A172 (cell line): Measurements from ENCODE around the gene CMTM1. TPM values are rescaled to one million over a fixed set of nuclear protein-coding genes. Genes with fewer than 3 reads are reported as not detected.

Experiments
- DNase-seq: peaks from one replicate; pipeline ENCODE4 v3.0.0-alpha.2; 2015; ENCODE audit warnings: low spot score
- total RNA-seq: library from RNA; depleted of rRNA; stranded (reverse); fragments of >200 nt; shearing (Covaris generic); gene quantifications from 2 replicates; pipeline ENCODE4 v1.2.3, GENCODE V29; 2014; rRNA removed

The CMTM1 gene
- total RNA-seq, result 1.1 and 1.3 TPM in 2 replicates

GRCh38 chr16:66566051-66566901 lies at the start of gene CMTM1:
Gene CMTM1 (plus strand): TSS chr16:66566439. CDS start chr16:66566514, 75 bp downstream.
- no peak for DNase-seq

GRCh38 chr16:66516509-66516807 lies 49.8 kb upstream of the CMTM1 start:
- no peak for DNase-seq

GRCh38 chr16:66516808-66517585 lies 49.2 kb upstream of the CMTM1 start:
- peak; percentile 100 for DNase-seq

- no peak for DNase-seq
Measured at GRCh38 chr16:66517586-66518263, 48.5 kb upstream of the CMTM1 start.

GRCh38 chr16:66519482-66520373 lies 46.5 kb upstream of the CMTM1 start:
- no peak for DNase-seq

GRCh38 chr16:66520406-66521170 lies 45.7 kb upstream of the CMTM1 start:
- DNase-seq, result no peak

- no peak for DNase-seq
Measured at GRCh38 chr16:66521252-66521713, 45.0 kb upstream of the CMTM1 start.

- DNase-seq, result peak; percentile 100
Measured at GRCh38 chr16:66521951-66522771, 44.1 kb upstream of the CMTM1 start.

- no peak for DNase-seq
Measured at GRCh38 chr16:66522816-66523590, 43.2 kb upstream of the CMTM1 start.

GRCh38 chr16:66523861-66524354 lies 42.3 kb upstream of the CMTM1 start:
- DNase-seq, result no peak

GRCh38 chr16:66524601-66525164 lies 41.6 kb upstream of the CMTM1 start:
- DNase-seq, result no peak

- peak; percentile 83 for DNase-seq
Measured at GRCh38 chr16:66525396-66526180, 40.7 kb upstream of the CMTM1 start.

- DNase-seq, result no peak
Measured at GRCh38 chr16:66528294-66528693, 37.9 kb upstream of the CMTM1 start.

GRCh38 chr16:66529475-66529874 lies 36.8 kb upstream of the CMTM1 start:
- DNase-seq, result no peak

GRCh38 chr16:66534376-66534799 lies 31.9 kb upstream of the CMTM1 start:
- no peak for DNase-seq

- no peak for DNase-seq
Measured at GRCh38 chr16:66536525-66536924, 29.7 kb upstream of the CMTM1 start.

- DNase-seq, result no peak
Measured at GRCh38 chr16:66537236-66537635, 29.0 kb upstream of the CMTM1 start.
